ENCODE results near the gene NR4A1. TPM values are rescaled to one million over a fixed set of nuclear protein-coding genes. Genes with fewer than 3 reads are reported as not detected.

Gene NR4A1
- total RNA-seq, 1 experiment from 2014 or later, result 26.9 TPM

DNA sequence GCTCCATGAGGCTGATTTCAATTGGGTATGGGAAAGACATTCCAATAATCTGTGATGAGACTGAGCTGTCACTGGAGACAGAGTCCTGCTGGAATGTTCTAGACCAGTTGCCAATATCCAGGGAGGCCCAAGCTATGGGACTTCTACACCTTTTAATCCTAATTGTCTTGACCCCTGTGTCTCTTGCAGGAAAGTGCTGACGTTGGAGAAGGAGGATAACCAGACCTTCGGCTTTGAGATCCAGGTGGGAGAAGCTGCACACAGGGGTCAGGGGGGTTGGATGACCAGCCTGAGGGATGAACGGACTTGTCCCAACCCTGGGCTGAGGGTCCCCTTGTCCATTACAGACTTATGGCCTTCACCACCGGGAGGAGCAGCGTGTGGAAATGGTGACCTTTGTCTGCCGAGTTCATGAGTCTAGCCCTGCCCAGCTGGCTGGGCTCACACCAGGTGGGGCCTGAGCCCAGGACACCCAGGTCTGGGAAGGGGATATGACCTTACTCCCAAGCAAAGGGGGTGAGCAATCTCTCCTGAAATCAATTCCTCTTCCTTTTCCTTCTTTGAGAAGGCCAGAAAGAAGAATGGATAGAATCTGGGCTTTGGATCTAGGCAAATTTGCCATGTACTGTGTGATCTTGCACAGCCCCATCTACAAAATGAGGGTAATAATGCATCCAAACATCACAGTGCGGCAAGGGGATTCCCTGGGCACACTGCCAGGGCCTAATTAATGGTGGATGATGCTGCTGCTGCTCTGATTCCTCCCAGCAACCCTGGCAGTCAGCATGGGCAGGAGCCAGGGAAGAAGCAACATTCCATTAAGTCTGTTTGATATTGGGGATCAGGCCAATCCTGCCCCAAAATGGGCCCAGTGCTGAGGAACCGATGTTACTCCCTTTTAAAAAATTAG lies 40.3 kb upstream of the NR4A1 start (continued):
- TF ChIP-seq, protein P1, sequence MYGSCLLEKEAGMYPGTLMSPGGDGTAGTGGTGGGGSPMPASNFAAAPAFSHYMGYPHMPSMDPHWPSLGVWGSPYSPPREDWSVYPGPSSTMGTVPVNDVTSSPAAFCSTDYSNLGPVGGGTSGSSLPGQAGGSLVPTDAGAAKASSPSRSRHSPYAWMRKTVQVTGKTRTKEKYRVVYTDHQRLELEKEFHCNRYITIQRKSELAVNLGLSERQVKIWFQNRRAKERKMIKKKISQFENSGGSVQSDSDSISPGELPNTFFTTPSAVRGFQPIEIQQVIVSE (CRISPR knock-in tag; IDR thresholded peaks at IDR 0.05; ENCODE audit: borderline replicate concordance), result no peak
- TF ChIP-seq ESRRA (CRISPR knock-in tag; IDR thresholded peaks at IDR 0.05; ENCODE audit: borderline replicate concordance) (no peak), PRRX2 (CRISPR knock-in tag; IDR thresholded peaks at IDR 0.05) (no peak), AR (CRISPR knock-in tag; IDR thresholded peaks at IDR 0.05) (no peak)
- TF ChIP-seq, protein P2, sequence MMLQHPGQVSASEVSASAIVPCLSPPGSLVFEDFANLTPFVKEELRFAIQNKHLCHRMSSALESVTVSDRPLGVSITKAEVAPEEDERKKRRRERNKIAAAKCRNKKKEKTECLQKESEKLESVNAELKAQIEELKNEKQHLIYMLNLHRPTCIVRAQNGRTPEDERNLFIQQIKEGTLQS (CRISPR knock-in tag; conservative IDR thresholded peaks at IDR 0.05), result no peak
- TF ChIP-seq, protein P3, sequence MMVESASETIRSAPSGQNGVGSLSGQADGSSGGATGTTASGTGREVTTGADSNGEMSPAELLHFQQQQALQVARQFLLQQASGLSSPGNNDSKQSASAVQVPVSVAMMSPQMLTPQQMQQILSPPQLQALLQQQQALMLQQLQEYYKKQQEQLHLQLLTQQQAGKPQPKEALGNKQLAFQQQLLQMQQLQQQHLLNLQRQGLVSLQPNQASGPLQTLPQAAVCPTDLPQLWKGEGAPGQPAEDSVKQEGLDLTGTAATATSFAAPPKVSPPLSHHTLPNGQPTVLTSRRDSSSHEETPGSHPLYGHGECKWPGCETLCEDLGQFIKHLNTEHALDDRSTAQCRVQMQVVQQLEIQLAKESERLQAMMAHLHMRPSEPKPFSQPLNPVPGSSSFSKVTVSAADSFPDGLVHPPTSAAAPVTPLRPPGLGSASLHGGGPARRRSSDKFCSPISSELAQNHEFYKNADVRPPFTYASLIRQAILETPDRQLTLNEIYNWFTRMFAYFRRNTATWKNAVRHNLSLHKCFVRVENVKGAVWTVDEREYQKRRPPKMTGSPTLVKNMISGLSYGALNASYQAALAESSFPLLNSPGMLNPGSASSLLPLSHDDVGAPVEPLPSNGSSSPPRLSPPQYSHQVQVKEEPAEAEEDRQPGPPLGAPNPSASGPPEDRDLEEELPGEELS (CRISPR knock-in tag; IDR thresholded peaks at IDR 0.05), result no peak

- ChIA-PET POLR2A (no interaction called here), CTCF (interaction anchor here (0.6 to 38.0 kb wide), 2 partner anchors 12 to 132 kb away, joined by 5 to 1431 read pairs; no protein-coding TSS in a partner anchor)
- Mint-ChIP-seq H3K27me3 (ENCODE audit: low read depth) (peaks cover 68% of the 10 kb centered on the region), H3K27ac (no peak overlapping the region), H3K4me3 (no peak overlapping the region), H3K9me3 (no peaks in the 10 kb centered on the region), H3K4me1 (peaks cover 34% of the 10 kb centered on the region), H3K36me3 (peaks cover 5% of the 10 kb centered on the region; the same call in 1 of the 2 replicates)
- no peak for ATAC-seq
- no peak for TF ChIP-seq ZNF232 (CRISPR knock-in tag; IDR thresholded peaks at IDR 0.05)
- no peak for TF ChIP-seq USF2 (CRISPR knock-in tag; IDR thresholded peaks at IDR 0.05)
- no peak for TF ChIP-seq ZMAT4 (CRISPR knock-in tag; IDR thresholded peaks at IDR 0.05)
- no peak for TF ChIP-seq HMGA2 (CRISPR knock-in tag; IDR thresholded peaks at IDR 0.05)
- no peak for DNase-seq (ENCODE audit: low spot score)
These were observed 39.5 kb upstream of the NR4A1 start for GRCh38 chr12:52011602-52012214.

DNA sequence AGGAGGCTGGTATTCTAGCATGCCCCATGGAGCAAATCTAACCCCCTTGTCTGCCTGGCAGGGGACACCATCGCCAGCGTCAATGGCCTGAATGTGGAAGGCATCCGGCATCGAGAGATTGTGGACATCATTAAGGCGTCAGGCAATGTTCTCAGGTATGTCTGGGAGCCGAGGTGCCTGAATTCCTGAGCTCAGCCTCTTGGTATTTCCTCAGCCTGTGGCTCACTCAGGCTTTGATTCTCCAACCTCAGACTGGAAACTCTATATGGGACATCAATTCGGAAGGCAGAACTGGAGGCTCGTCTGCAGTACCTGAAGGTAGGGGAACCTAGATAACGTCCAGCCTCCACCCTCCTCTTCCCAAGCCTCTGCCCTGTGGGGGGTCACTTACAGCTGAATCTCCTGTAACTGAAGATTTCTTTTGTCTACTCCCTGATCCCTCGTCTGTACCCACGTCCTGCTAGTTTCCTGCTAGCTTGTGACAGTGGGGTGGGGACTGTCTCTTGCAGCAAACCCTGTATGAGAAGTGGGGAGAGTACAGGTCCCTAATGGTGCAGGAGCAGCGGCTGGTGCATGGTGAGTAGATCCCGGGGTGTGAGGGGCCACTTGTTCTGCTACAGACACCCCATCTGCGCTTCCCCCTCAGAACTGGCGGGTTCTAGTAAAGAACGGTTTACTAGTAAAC lies 37.5 kb upstream of the NR4A1 start:
- DNase-seq (ENCODE audit: low spot score) (no peak), ATAC-seq (no peak)
- CTCF ChIA-PET, result interaction anchor here (0.7 to 38.0 kb wide), 8 partner anchors 9 to 168 kb away, joined by 3 to 1431 read pairs (median 3); partner anchors contain the start of genes ATG101 and TAMALIN
- Mint-ChIP-seq H3K27ac (no peak overlapping the region), H3K27me3 (ENCODE audit: low read depth) (peaks cover 61% of the 10 kb centered on the region), H3K4me3 (peak overlapping the region; percentile 47; the same call in 1 of the 2 replicates), H3K36me3 (peaks cover 5% of the 10 kb centered on the region; the same call in 1 of the 2 replicates), H3K9me3 (no peaks in the 10 kb centered on the region), H3K4me1 (peaks cover 31% of the 10 kb centered on the region)
- POLR2A ChIA-PET, result no interaction called here
- TF ChIP-seq, protein P1 (CRISPR knock-in tag; IDR thresholded peaks at IDR 0.05; ENCODE audit: borderline replicate concordance), result no peak
- TF ChIP-seq AR (CRISPR knock-in tag; IDR thresholded peaks at IDR 0.05), result no peak
- TF ChIP-seq ZBTB21 (CRISPR knock-in tag; IDR thresholded peaks at IDR 0.05; ENCODE audit: borderline replicate concordance), result no peak
- TF ChIP-seq, protein P4, sequence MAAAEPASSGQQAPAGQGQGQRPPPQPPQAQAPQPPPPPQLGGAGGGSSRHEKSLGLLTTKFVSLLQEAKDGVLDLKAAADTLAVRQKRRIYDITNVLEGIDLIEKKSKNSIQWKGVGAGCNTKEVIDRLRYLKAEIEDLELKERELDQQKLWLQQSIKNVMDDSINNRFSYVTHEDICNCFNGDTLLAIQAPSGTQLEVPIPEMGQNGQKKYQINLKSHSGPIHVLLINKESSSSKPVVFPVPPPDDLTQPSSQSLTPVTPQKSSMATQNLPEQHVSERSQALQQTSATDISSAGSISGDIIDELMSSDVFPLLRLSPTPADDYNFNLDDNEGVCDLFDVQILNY (CRISPR knock-in tag; IDR thresholded peaks at IDR 0.05), result no peak
